ENCODE data around the gene SIGLEC5. TPM values are rescaled to one million over a fixed set of nuclear protein-coding genes. Genes with fewer than 3 reads are reported as not detected.
"Not testable (repeated sequence)": the region's sequence is repeated elsewhere in the genome, so short reads cannot be mapped to it uniquely, and the experiment has no call there.

SIGLEC5 gene
- total and polyA plus RNA-seq, 4 donors = 1.6 to 2.2 TPM; not detected in 2

DNA sequence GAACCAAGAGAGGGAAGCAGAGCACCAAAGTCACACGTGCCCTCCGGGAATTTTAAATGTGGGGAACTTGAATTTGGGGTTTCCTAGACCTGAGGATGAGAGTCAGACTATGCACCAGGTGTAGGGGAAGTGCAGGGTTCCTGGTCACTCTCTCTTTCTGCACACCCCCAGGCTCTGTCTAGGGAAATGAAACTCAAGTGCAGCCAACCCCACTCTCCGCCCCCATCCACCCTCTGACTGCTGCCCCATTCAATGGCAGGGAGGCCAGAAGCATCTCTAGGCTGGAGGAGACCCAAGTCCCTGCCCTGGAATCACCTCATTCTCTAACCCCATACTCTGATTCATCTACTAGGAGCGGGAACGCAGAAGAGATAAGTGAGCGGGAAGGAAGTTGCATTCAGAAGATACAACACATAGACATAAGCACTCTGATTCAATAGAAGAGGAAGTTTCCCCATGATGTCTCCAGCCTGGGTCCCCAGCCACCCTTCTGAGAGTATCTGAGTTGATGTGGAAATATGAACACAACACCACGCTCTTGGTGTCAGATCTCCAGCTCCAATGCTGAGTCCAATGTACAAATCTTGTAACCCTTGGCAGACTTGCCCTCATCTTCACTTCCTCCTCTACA is 21.1 kb upstream of the SIGLEC5 start:
- DNase-seq (peak in 1 of 3 donors; percentile 8), ATAC-seq (ENCODE audit: insufficient read depth, low FRiP score) (peak; percentile 69)
- 48 to 63% methylated on average over 7 of the region's 7 CpGs for WGBS, 2 donors
- no peak overlapping the region for H3K9ac ChIP-seq (ENCODE audit: insufficient read depth in 1 of 2, low read length in 2 of 2)
- peaks cover 0 to 2% (median 0%) of the 10 kb centered on the region in 4 donors for H3K9me3 ChIP-seq (ENCODE audit: control insufficient read depth in 4 of 4, insufficient read depth in 3 of 4, low read length in 3 of 4)
- H3K27me3 ChIP-seq (ENCODE audit: control insufficient read depth in 3 of 3, insufficient read depth in 3 of 3, low read length in 2 of 3) = no peaks in the 10 kb centered on the region
- H3K36me3 ChIP-seq (ENCODE audit: control insufficient read depth in 4 of 4, insufficient read depth in 4 of 4, low read length in 4 of 4) = no peaks in the 10 kb centered on the region
- H3K4me3 ChIP-seq = no peak overlapping the region
- H3K4me1 ChIP-seq (ENCODE audit: control insufficient read depth in 5 of 5, insufficient read depth in 5 of 5, low read length in 5 of 5) = peaks cover 0 to 1% (median 0%) of the 10 kb centered on the region in 5 donors
- peak overlapping the region in 1 of 2 donors; percentile 68 for H3K27ac ChIP-seq (ENCODE audit: low read depth in 1 of 2, low read length in 1 of 2)
- TF ChIP-seq, protein P1, sequence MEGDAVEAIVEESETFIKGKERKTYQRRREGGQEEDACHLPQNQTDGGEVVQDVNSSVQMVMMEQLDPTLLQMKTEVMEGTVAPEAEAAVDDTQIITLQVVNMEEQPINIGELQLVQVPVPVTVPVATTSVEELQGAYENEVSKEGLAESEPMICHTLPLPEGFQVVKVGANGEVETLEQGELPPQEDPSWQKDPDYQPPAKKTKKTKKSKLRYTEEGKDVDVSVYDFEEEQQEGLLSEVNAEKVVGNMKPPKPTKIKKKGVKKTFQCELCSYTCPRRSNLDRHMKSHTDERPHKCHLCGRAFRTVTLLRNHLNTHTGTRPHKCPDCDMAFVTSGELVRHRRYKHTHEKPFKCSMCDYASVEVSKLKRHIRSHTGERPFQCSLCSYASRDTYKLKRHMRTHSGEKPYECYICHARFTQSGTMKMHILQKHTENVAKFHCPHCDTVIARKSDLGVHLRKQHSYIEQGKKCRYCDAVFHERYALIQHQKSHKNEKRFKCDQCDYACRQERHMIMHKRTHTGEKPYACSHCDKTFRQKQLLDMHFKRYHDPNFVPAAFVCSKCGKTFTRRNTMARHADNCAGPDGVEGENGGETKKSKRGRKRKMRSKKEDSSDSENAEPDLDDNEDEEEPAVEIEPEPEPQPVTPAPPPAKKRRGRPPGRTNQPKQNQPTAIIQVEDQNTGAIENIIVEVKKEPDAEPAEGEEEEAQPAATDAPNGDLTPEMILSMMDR (IDR thresholded peaks at IDR 0.05; ENCODE audit: control extremely low read depth, extremely low read depth) = no peak

DNA sequence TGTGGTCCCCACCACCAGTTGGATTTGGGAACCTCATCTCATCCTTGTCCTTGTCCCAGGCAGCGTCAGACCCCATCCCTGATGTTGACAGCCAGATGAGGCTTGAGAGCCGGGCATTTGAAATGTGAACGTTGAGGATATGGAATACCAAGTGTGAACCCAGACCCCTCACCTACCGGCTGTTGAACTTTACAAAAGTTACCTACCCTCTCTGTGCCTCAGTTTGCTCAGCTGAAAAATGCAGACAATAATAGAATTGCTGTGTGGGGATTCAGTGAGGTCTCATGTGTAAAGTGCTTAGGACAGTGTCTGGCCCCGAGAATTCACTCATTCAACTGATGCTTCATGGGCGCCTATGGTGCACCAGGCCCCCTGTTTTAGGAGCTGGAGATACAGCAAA is 17.1 kb upstream of the SIGLEC5 start:
- WGBS, 2 donors = 88 to 94% methylated on average over 6 of the region's 6 CpGs
- H3K9me3 ChIP-seq (ENCODE audit: control insufficient read depth in 4 of 4, insufficient read depth in 3 of 4, low read length in 3 of 4) = peaks cover 0 to 2% (median 0%) of the 10 kb centered on the region in 4 donors
- H3K9ac ChIP-seq (ENCODE audit: insufficient read depth in 1 of 2, low read length in 2 of 2) = no peak overlapping the region
- no peak for ATAC-seq (ENCODE audit: insufficient read depth, low FRiP score)
- no peak for DNase-seq
- no peak overlapping the region for H3K27ac ChIP-seq (ENCODE audit: low read depth in 1 of 2, low read length in 1 of 2)
- TF ChIP-seq, protein P1 (IDR thresholded peaks at IDR 0.05; ENCODE audit: control extremely low read depth, extremely low read depth) = no peak
- no peaks in the 10 kb centered on the region for H3K27me3 ChIP-seq (ENCODE audit: control insufficient read depth in 3 of 3, insufficient read depth in 3 of 3, low read length in 2 of 3)
- no peak overlapping the region for H3K4me3 ChIP-seq
- H3K4me1 ChIP-seq (ENCODE audit: control insufficient read depth in 5 of 5, insufficient read depth in 5 of 5, low read length in 5 of 5) = peaks cover 0 to 1% (median 0%) of the 10 kb centered on the region in 5 donors
- H3K36me3 ChIP-seq (ENCODE audit: control insufficient read depth in 4 of 4, insufficient read depth in 4 of 4, low read length in 4 of 4) = no peaks in the 10 kb centered on the region

DNA sequence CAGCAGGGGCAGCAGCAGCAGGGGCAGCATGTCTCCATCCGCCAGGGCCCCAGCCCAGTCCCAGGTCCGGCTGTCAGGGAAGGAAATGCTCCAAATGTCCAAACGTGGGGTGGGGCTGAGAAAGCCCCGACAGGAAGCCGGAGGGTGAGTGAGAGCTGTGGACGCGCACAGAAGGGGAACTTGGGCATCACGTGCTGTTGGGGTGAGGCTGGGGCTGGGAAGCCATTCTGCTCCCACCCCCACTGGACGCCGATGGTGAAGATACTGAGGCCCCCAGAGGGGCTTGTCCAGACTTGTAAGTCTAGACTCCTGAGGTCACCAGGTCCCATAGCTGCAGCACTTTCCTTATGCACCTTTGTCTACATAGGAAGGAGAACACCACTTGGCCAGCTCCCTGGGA is 16.5 kb upstream of the SIGLEC5 start, which contains the start of gene SIGLEC14:
TSS of gene SIGLEC14 (minus strand) at position 96 of the 400 bp plus-strand sequence. CDS start at position 30, 66 bp downstream.
- not testable (repeated sequence) for H3K27ac ChIP-seq (ENCODE audit: low read depth in 1 of 2, low read length in 1 of 2); H3K4me1 ChIP-seq (ENCODE audit: control insufficient read depth in 5 of 5, insufficient read depth in 5 of 5, low read length in 5 of 5); H3K27me3 ChIP-seq (ENCODE audit: control insufficient read depth in 3 of 3, insufficient read depth in 3 of 3, low read length in 2 of 3); ATAC-seq (ENCODE audit: insufficient read depth, low FRiP score); H3K9me3 ChIP-seq (ENCODE audit: control insufficient read depth in 4 of 4, insufficient read depth in 3 of 4, low read length in 3 of 4); DNase-seq; H3K9ac ChIP-seq (ENCODE audit: insufficient read depth in 1 of 2, low read length in 2 of 2); H3K4me3 ChIP-seq; H3K36me3 ChIP-seq (ENCODE audit: control insufficient read depth in 4 of 4, insufficient read depth in 4 of 4, low read length in 4 of 4)
- WGBS, 2 donors = 3 to 20% methylated on average over 2 to 3 of the region's 10 CpGs

DNA sequence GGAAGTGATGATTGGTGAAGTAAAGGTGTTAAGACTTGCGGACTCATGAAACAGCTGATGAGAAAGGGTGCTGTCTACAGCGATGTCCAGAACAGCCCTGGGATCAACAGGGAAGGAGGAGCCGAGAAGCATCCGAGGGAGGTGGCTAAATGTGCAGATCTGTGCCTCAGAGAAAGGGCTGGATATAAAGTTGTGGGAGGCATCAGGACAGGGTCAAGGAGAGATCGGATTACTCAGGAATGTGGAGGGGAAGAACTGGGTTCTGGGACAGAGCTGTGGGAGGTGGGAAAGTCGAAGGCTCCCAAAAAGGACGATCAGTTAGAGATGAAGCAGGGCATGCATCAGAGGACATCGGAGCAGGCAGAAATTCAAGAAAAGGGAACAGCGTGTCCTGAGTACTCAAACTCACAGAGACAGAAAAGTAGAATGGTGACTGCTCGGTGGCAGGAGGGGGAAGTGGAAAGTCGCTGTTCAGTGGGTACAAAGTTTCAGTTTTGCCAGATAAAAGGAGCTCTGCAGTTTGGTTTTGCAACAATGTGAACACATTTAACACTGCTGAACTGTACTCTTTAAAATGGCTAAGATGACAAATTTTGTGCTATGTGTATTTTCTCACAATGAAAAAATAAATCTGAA is 14.6 kb upstream of the SIGLEC5 start:
- no peak for DNase-seq

More for the DNA sequence above, 14.6 kb upstream of the SIGLEC5 start:
- Histone ChIP-seq H3K4me3 (no peak overlapping the region), H3K9ac (ENCODE audit: insufficient read depth in 1 of 2, low read length in 2 of 2) (no peak overlapping the region), H3K36me3 (ENCODE audit: control insufficient read depth in 4 of 4, insufficient read depth in 4 of 4, low read length in 4 of 4) (no peaks in the 10 kb centered on the region), H3K27ac (ENCODE audit: low read depth in 1 of 2, low read length in 1 of 2) (no peak overlapping the region), H3K4me1 (ENCODE audit: control insufficient read depth in 5 of 5, insufficient read depth in 5 of 5, low read length in 5 of 5) (no peaks in the 10 kb centered on the region), H3K27me3 (ENCODE audit: control insufficient read depth in 3 of 3, insufficient read depth in 3 of 3, low read length in 2 of 3) (no peaks in the 10 kb centered on the region), H3K9me3 (ENCODE audit: control insufficient read depth in 4 of 4, insufficient read depth in 3 of 4, low read length in 3 of 4) (peaks cover 0 to 2% (median 0%) of the 10 kb centered on the region in 4 donors)
- no peak for ATAC-seq (ENCODE audit: insufficient read depth, low FRiP score)
- TF ChIP-seq, protein P1 (IDR thresholded peaks at IDR 0.05; ENCODE audit: control extremely low read depth, extremely low read depth) = no peak
- 42 to 43% methylated on average over 11 of the region's 11 CpGs for WGBS, 2 donors
